ENCODE measurements around the gene NKX2-1.

The NKX2-1 gene

DNA sequence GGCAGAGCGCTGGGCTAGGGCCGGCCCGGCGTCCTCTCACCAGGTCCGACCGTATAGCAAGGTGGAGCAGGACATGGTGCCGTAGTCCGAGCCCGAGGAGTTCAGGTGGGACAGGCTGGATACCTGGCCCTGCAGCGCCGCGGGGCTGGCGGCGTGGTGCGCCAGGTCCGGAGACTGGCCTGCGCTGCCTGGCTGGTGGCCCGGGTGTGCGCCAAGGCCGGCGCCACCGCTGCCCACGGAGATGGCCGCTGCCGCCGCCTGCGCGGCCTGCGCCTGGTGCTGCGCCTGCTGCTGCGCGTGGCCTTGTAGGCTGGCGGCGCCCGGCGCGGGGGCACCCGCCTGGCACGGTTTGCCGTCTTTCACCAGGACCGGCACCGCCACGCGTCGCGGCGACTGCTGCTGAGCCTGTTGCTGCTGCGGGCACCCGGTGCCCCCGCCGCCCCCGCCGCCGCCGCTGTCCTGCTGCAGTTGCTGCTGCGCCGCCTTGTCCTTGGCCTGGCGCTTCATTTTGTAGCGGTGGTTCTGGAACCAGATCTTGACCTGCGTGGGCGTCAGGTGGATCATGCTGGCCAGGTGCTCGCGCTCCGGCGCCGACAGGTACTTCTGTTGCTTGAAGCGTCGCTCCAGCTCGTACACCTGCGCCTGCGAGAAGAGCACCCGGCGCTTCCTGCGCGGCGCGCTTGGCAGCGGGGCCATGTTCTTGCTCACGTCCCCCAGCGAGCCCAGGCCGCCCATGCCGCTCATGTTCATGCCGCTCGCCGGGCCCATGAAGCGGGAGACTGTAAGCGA is 2.6 kb downstream of the NKX2-1 start:
- no peak for DNase-seq

DNA sequence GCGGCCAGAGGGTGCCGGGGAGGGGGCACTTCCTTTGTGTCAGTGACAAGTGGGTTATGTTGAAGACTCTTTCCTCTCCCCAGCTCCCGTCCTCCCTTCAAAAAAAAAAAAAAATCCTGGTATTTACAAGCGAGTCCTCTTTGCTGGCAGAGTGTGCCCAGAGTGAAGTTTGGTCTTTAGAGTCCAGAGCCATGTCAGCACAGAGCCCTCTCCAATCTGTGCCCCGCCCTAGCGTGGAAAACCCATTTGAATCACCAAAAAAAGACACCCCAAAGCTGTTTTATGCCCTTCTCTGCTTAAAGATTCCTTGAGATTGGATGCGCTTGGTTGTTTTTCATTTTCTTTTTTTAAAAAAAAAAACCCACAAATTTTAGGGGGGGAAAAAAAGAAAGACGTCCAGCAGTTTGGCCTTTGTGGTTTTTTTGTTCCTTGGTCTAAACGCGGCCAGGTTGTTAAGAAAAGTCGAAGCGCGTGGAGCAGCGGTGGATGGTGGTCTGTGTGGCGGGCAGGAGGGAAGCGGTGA is 3.3 kb downstream of the NKX2-1 start:
- DNase-seq, result no peak

DNA sequence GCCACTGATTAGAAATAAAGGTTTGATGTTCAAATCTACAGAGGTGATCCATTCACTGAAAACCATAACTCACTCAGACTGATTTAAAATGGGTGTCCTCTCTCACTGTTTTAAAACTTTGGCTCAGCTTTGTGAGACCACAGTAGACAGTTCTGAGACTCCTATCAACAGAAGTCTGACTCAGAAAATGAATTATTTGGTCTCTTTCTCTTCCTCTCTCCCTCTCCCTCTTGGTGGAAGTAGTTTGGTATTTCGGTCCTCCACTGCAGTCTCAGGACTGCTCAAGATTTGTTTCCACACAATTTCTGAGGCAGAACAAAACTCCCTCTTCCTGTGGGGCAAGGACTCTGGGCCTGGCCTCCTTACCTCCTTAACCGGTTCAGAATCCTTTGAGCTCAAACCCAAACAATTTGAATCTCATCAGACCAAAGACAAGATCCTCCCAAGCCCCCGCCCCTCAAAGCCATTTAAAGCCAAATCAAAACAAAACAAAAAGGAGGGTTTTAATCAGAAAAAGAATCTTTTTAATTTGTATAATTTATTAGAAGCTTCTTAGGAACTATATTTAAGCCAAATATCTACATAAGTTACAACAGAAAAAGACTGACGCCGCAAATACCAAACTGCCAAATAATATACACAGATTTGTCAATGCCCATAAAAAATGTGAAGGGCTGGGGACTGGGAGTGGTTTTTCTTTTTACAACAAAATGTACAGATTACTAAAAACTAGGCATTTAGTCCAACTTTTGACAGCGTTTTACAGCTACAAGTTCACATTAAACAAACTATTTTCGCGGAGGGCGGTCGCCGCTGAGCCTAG is 3.9 kb downstream of the NKX2-1 start:
- no peak for DNase-seq

DNA sequence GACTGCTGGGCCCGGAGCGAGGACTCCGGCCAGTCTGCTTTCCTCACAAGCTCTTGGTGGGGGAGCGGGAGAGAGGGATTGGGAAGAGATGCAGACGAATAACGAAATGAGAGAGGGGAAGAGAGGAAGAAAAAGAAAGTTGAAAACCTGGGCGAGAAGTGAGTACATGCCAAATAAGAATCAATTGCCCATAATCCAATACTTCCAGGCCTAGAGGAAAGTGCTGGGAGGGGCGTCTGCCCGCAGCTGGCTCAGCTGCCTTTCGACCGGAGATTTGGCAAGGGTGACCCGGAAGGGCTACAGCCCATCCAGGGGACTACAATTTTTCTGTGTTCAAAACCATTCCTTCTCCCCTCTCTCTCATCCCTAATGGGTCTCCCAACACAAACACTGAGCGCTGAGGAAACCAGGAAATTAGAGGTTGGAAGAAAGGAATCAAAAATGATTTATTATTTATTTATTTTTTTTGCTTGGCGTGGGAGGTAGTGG is 4.9 kb downstream of the NKX2-1 start:
- DNase-seq, result no peak

DNA sequence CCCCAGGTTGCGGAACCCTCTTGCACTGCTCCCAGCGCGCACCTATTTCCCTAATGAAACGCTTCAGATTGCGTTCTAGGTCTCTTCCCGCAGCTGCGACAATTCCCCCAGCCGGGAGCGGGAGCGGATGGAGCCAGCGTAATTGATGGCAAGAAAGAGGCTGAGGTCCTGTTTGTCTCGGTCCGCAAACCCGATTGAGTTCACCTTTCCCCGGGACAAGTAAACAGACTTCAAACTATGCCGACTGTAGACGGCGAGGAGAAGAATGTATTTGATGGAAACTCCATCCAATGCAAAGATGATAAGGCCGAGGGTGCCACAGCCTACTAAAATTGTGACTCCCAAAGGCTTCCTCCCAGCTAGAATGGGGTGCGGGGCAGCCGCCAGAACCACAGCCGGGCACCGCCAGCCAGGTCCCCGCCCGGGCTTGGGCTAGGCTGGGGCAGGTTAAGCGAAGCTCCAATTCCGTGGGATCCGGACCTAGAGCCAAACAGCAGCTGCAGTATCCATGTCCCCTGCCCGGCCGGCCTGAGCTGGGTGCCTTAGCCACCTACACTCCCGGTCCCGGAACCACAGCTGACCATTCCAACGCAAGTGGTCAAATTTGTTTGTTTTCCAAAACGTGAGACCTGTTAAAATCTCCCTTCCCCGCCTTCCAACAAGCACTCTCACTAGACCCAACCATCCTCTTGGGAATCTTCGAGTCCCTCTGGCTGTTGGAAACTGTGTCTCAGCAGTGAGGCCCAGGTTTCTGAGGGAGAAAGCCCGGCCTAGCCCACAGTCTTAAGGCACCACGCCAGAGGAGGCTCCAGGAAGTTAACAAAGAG is 5.5 kb downstream of the NKX2-1 start:
- DNase-seq, result no peak

DNA sequence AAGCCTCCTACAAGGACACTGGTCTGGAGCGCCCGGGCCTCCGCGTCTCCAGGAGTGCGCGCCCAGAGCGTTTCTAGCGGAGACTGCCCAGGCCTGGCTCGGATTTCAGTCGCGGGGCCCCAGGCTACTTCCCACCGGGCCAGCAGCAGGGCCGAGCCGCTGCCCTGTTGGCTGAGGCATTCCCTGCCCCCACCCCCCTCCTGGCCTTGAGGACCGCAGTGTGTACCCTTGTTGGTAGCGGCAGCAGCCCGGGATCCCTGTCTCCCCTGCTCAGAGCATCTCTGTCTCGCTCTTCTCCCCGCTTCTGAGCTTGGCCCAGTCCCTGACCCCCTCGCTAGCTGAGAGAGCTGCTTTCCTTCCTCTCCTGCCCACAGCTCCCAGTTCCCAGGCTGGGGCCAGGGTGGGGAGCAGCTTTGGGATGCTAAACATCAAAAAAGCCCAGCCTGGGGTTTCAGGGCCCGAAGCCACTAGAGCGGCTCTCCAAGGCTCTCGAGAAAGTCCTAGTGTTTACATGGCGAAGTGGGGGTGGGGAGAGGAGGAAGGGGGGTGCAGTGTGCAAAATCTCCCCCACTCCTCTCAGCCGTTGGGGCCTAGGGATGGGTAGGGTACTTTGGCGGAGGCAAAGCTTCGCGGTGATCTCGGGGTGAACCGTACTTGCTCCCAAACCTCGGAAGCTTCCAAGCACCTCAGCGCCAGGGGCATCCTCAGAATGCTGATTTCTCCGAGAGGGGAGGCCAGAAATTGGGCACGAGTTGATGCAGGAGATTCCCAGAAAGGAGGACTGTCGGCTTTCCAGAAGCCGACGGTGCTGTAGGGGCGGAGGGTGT is 6.4 kb downstream of the NKX2-1 start:
- DNase-seq, result no peak

- DNase-seq, result no peak
Measured at GRCh38 chr14:36513012-36513420, 7.0 kb downstream of the NKX2-1 start.

- no peak for DNase-seq
Measured at GRCh38 chr14:36512585-36513003, 7.4 kb downstream of the NKX2-1 start.

DNA sequence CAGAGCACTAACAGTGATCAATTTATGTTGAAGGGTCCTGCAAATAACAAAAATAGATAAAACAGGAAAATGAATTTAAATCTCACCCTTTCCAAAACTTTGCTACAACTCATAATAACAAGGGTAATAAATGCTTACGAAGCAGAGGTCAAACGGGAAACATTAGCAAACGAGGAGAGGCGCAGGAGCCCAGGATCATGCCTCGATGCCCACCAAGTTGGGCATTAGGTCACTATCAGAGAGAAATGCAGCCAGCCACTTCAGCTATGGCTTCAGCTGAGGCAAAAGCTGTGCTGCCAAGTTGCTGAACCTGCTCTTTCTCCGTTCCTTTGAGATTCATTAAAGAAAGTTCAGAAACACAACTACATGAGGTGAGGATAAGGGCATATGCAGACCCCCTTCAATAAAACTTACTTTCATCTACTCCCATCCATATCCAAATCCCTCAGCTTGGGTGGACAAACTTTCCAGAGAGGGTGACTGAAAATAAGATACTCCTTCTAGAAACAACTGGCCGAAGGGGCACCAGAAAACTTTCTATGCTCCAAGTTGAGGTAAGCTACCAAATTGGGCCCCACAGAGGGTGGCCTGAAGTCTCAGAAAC is 7.9 kb downstream of the NKX2-1 start:
- DNase-seq, result no peak

DNA sequence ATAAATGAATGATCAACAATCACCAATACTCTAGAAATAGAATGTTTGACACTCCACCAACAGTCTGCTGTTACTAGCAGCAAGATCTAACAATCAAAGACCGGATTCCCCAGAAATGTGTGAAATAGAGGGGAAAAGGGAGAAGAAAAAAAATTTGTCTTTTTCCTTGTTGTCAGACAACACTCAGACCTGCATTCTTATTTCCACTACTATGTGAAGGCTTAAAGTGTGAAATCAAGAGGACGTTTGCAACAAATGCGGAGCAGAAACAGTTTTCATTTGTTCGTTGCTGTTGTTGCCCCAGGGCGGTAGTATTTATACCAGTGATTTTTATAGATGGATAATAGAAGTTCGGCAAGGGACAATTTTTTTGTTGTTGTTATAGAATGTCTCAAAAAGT is 9.2 kb downstream of the NKX2-1 start:
- no peak for DNase-seq

GRCh38 chr14:36510078-36510799 is 9.8 kb downstream of the NKX2-1 start:
- DNase-seq, result no peak

DNA sequence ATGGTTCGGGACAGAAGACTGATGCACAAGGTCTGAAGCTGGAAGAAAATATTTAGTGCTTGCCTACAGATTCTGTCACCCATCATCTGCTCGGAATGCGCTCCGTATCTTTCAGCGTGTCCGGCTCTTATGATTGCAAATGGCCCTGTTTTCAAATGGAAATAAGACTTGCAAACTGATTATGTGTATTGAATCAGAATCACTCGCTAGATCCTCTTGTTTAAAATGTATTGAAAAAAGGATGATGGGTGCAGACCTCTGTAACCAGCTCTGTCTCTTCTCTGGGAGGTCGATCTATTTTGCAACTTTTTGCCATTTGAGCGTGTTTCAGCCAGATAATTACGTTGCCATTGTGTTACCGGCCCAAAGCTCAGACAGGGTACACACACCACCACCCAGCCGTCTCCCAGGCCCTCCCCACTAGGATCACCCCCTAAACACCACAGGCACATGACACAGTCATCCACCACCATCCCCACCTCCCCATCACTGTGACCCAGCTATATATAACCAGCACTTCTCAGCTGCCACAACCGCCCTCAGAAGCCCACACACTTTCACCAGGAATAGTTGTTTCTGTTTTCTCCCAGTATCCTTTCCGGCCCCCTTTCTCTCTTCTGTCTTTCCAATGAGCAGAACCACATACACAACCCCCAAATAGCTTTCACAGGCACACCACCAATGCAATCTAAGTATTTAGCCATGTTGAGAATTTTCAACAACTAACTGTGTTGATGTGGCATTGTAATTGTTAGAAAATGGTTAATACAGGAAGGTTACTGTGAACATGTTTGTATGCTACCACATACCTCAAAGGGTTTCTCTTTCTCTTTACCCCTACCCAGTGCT is 10.7 kb downstream of the NKX2-1 start:
- DNase-seq, result no peak

DNA sequence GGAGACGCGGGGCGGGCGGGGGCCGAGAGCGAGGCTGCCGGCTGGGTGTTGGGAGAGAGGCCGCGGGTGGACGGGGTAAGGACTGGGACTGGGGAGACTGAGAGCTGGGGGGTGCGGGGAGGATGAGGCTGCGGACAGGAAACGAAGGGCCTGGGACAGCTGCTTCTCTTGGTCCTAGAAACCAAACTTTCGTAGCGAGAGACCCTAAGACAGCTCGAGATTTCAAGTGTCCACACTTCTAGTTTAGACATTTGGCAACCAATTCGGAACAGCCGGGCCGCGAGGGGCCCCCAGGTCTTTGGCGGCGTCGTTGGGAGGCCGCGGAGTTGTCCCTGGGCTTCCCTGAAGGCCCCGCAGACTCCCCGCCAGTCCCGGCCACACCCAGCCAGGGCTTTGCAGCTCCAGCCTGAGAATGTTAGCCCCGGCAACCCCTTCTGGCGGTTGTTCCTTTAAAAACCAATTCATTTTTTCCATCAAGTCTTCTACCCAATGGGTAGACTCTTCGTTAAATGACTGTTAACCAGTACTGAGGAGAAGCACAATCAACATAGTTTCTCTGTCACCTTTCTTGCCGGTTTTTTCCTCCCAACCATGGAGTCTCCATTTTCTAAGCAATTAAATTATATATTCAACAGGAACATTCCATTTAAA is 11.5 kb downstream of the NKX2-1 start:
- no peak for DNase-seq

DNA sequence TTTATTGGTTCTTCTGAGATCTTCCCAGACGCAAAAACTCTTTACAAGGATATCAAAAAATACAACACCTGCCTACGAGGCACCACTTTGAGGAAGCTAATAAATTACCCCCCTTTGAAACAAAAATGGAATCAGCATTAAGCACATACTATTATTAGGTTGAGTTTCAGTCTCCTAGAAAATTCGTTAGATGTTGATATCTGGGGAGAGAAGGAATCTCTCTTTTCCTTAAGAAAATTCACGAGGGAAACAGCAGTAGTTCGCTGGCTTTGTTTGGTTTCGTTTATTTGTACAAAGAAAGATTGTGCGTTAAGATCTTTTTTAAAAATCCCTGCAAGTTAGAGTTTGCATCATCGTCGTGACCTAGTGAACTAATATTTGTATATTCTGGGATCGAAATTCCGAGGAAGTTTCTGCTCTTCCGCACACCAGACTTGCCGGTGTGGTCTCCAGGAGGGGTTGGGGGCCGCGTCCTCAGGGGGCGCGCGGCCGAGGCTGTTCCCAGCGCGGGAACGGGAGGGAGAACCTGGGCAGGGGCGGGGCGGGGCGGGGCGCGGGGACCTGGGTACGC is 12.1 kb downstream of the NKX2-1 start:
- no peak for DNase-seq

DNA sequence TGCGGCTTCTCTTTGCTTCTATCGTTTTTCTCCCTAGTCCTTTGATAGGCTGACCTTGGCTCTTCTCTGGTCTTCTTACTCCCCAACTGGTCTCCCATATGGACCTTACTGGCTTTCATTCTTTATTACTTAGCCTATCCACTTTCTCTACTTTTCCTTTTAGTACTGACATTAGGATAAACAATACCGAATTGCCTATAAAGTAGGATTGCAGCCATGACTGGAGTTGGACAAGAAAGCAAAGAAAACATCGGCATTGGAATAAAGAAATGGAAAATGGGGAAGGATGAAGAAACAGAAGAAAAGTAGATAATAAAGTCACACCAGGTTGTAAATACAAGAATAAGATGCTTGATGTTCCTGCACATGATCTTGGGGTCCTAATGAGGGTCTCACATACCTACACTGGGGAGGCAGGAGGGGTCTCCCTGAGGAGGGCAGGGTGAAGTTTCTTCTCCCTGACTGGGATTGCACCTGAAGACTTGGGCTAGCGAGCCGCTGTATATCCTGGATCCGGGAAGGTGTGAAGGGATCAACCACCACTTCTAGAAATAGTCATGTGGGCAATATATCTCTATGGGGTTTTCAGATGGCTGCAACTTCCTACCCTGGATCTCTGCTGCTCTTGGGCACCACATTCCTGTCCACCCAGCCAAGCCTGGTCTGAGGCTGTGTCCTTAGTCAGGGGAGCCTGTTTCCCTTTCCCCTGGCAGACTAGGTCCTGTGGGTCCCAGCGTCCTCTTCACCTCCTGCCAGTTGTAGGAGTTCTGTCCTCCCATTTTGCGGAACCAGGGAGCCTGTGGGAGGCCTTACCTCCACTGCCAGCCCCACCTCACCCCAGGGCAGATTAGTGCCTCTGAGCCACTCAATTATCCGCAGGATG is 13.1 kb downstream of the NKX2-1 start:
- no peak for DNase-seq

- DNase-seq, result no peak
Measured at GRCh38 chr14:36505892-36506731, 13.9 kb downstream of the NKX2-1 start.
